ENCODE results near the gene ARF5.

GRCh38 chr7:127600885-127601284 is 12.7 kb downstream of the ARF5 start:
- no peak for TF ChIP-seq CTCF (IDR thresholded peaks at IDR 0.05)
- TF ChIP-seq POLR2AphosphoS5 (IDR thresholded peaks at IDR 0.05): no peak
